Liver (tissue), 9 donors: ENCODE measurements around the gene SPATA32. TPM values are rescaled to one million over a fixed set of nuclear protein-coding genes. Genes with fewer than 3 reads are reported as not detected.

Experiments
- DNase-seq: peaks from one replicate; pipeline ENCODE4 v3.0.0-alpha.2; 2017; ENCODE audit warnings: low spot score
- H3K27ac ChIP-seq, 2 donors: one replicate each; pipeline ENCODE4 v1.7.0; 2013; ENCODE audit warnings: inconsistent platforms in 2 of 2, low read length in 2 of 2, control low read depth in 1 of 2, low read depth in 1 of 2, mild to moderate bottlenecking in 1 of 2
- H3K27me3 ChIP-seq, 4 donors: one replicate each; pipeline versions ENCODE4 v1.6.1 to v1.7.0; 2013; ENCODE audit warnings: low read length in 3 of 4, inconsistent platforms in 1 of 4, mild to moderate bottlenecking in 1 of 4, moderate library complexity in 1 of 4; ENCODE audit not compliant: control insufficient read depth in 4 of 4, insufficient read depth in 4 of 4
- H3K36me3 ChIP-seq, 4 donors: one replicate each; pipeline versions ENCODE4 v1.6.1 to v1.7.0; 2013; ENCODE audit warnings: low read length in 3 of 4, mild to moderate bottlenecking in 3 of 4, low read depth in 1 of 4, moderate library complexity in 1 of 4; ENCODE audit not compliant: control insufficient read depth in 4 of 4, insufficient read depth in 3 of 4
- H3K4me1 ChIP-seq, 4 donors: one replicate each; pipeline versions ENCODE4 v1.6.1 to v1.7.0; 2013; ENCODE audit warnings: low read length in 3 of 4, mild to moderate bottlenecking in 3 of 4, moderate library complexity in 1 of 4; ENCODE audit not compliant: control insufficient read depth in 4 of 4, insufficient read depth in 4 of 4
- H3K4me3 ChIP-seq, 3 donors: one replicate each; pipeline versions ENCODE4 v1.6.1 to v1.7.0; 2013; ENCODE audit warnings: low read length in 3 of 3, control low read depth in 1 of 3, low read depth in 1 of 3, mild to moderate bottlenecking in 1 of 3
- H3K9ac ChIP-seq, 2 donors: one replicate each; pipeline ENCODE4 v1.7.0; 2013; ENCODE audit warnings: low read length in 2 of 2, mild to moderate bottlenecking in 2 of 2, moderate library complexity in 2 of 2, control low read depth in 1 of 2, low read depth in 1 of 2
- H3K9me3 ChIP-seq, 4 donors: one replicate each; pipeline versions ENCODE4 v1.6.1 to v1.7.0; 2013; ENCODE audit warnings: low read length in 3 of 4; ENCODE audit not compliant: control insufficient read depth in 4 of 4
- FOXA1 ChIP-seq: IDR thresholded peaks from 2 replicates; pipeline ENCODE4 v1.6.1; 2016; ENCODE audit warnings: antibody characterized with exemption
- FOXA2 ChIP-seq: IDR thresholded peaks from 2 replicates; pipeline ENCODE4 v1.6.1; 2016; ENCODE audit warnings: antibody characterized with exemption
- NR2F2 ChIP-seq: IDR thresholded peaks from 2 replicates; pipeline ENCODE4 v1.6.1; 2016; ENCODE audit warnings: antibody characterized with exemption
- RAD21 ChIP-seq, 2 donors: IDR thresholded peaks; 2 replicates each; pipeline ENCODE4 v1.6.1; 2016; ENCODE audit warnings: antibody characterized with exemption in 2 of 2, mild to moderate bottlenecking in 2 of 2
- RXRA ChIP-seq, 2 donors: IDR thresholded peaks; 2 replicates each; pipeline ENCODE4 v1.6.1; 2017 to 2018; ENCODE audit warnings: antibody characterized with exemption in 2 of 2, mild to moderate bottlenecking in 1 of 2
- SP1 ChIP-seq: IDR thresholded peaks from 2 replicates; pipeline ENCODE4 v1.6.1; 2018; ENCODE audit warnings: antibody characterized with exemption, mild to moderate bottlenecking
- TAF1 ChIP-seq: conservative IDR thresholded peaks from 2 replicates; pipeline ENCODE4 v1.6.1; 2016; ENCODE audit warnings: antibody characterized with exemption, mild to moderate bottlenecking
- YY1 ChIP-seq: IDR thresholded peaks from 2 replicates; pipeline ENCODE4 v1.6.1; 2016; ENCODE audit warnings: antibody characterized with exemption, mild to moderate bottlenecking
- WGBS: extraction: QIAGEN DNeasy Blood & Tissue Kit; methylation state at CpG from one replicate; pipeline ENCODE4 v1.1.7; 2013; 5-methylcytosine and 5-hydroxymethylcytosine counted together
- polyA plus RNA-seq, 2 donors: library from polyadenylated mRNA; stranded (reverse) in 1 of 2; unstranded in 1 of 2; fragments of 200-250 nt in 1 of 2; fragments of >200 nt in 1 of 2; fragmentation: Nextera tagmentation in 1 of 2; extraction: Ambion mirVana in 1 of 2; gene quantifications; one replicate each; pipeline versions ENCODE4 v1.2.1 to v1.2.3, GENCODE V29; 2013 to 2015
- total RNA-seq, 2 donors: library from RNA; depleted of rRNA; stranded (reverse); fragments of >200 nt; gene quantifications; one replicate each; pipeline ENCODE4 v1.2.3, GENCODE V29; 2014
- TF ChIP-seq, protein P1 (sequence below): fragments of 150-350 bp; IDR thresholded peaks from 2 replicates; pipeline ENCODE4 v1.5.1; 2017; ENCODE audit warnings: improper control_type of control experiment, low read depth, low read length; ENCODE audit not compliant: missing input control
- TF ChIP-seq, protein P2 (sequence below): IDR thresholded peaks from 2 replicates; pipeline ENCODE4 v1.6.1; 2016; ENCODE audit warnings: antibody characterized with exemption
- TF ChIP-seq, protein P3 (sequence below): IDR thresholded peaks from 2 replicates; pipeline ENCODE4 v1.6.1; 2016; ENCODE audit warnings: antibody characterized with exemption, mild to moderate bottlenecking
- TF ChIP-seq, protein P4 (sequence below): IDR thresholded peaks from 2 replicates; pipeline ENCODE4 v1.6.1; 2016; ENCODE audit warnings: antibody characterized with exemption
- donor health status: healthy.
- donor health status: healthy.
- donor health status: healthy.
- donor health status: healthy.
- donor health status: healthy.

Gene SPATA32
- total and polyA plus RNA-seq, 4 donors: not detected

DNA sequence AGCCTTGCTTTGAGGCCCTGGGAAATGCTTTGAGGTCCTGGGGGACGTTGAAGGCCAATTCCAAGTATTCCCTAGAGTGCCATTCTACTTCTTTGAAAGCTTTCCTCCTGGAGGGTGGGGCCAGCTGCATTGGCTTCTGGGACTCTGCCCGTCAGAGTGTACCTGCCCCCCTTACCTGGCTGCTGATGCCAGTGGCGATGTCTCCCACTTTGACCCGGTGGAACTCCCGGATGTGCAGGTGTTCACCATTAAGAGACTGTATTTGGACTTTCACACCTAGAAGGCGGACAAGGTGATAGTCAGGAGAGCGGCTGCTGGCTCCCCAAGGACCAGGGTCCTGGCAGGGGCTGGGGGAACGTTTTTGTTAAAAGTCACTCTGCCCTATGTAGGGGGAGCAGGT is 3.1 kb upstream of the SPATA32 start:
- Histone ChIP-seq H3K27ac (no peak overlapping the region), H3K4me3 (no peak overlapping the region), H3K9me3 (no peaks in the 10 kb centered on the region), H3K9ac (no peak overlapping the region), H3K27me3 (no peaks in the 10 kb centered on the region), H3K36me3 (peaks cover 16 to 56% (median 36%) of the 10 kb centered on the region in 4 donors), H3K4me1 (peaks cover 4 to 24% (median 11%) of the 10 kb centered on the region in 4 donors)
- TF ChIP-seq, protein P1, sequence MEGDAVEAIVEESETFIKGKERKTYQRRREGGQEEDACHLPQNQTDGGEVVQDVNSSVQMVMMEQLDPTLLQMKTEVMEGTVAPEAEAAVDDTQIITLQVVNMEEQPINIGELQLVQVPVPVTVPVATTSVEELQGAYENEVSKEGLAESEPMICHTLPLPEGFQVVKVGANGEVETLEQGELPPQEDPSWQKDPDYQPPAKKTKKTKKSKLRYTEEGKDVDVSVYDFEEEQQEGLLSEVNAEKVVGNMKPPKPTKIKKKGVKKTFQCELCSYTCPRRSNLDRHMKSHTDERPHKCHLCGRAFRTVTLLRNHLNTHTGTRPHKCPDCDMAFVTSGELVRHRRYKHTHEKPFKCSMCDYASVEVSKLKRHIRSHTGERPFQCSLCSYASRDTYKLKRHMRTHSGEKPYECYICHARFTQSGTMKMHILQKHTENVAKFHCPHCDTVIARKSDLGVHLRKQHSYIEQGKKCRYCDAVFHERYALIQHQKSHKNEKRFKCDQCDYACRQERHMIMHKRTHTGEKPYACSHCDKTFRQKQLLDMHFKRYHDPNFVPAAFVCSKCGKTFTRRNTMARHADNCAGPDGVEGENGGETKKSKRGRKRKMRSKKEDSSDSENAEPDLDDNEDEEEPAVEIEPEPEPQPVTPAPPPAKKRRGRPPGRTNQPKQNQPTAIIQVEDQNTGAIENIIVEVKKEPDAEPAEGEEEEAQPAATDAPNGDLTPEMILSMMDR: no peak
- TF ChIP-seq, protein P2, sequence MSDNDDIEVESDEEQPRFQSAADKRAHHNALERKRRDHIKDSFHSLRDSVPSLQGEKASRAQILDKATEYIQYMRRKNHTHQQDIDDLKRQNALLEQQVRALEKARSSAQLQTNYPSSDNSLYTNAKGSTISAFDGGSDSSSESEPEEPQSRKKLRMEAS: no peak
- TF ChIP-seq NR2F2: no peak
- TF ChIP-seq, protein P3, sequence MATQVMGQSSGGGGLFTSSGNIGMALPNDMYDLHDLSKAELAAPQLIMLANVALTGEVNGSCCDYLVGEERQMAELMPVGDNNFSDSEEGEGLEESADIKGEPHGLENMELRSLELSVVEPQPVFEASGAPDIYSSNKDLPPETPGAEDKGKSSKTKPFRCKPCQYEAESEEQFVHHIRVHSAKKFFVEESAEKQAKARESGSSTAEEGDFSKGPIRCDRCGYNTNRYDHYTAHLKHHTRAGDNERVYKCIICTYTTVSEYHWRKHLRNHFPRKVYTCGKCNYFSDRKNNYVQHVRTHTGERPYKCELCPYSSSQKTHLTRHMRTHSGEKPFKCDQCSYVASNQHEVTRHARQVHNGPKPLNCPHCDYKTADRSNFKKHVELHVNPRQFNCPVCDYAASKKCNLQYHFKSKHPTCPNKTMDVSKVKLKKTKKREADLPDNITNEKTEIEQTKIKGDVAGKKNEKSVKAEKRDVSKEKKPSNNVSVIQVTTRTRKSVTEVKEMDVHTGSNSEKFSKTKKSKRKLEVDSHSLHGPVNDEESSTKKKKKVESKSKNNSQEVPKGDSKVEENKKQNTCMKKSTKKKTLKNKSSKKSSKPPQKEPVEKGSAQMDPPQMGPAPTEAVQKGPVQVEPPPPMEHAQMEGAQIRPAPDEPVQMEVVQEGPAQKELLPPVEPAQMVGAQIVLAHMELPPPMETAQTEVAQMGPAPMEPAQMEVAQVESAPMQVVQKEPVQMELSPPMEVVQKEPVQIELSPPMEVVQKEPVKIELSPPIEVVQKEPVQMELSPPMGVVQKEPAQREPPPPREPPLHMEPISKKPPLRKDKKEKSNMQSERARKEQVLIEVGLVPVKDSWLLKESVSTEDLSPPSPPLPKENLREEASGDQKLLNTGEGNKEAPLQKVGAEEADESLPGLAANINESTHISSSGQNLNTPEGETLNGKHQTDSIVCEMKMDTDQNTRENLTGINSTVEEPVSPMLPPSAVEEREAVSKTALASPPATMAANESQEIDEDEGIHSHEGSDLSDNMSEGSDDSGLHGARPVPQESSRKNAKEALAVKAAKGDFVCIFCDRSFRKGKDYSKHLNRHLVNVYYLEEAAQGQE: no peak
- no peak for TF ChIP-seq FOXA1
- TF ChIP-seq SP1: no peak
- no peak for TF ChIP-seq FOXA2
- TF ChIP-seq YY1: no peak
- DNase-seq: no peak
- 89% methylated on average over 8 of the region's 8 CpGs for WGBS

DNA sequence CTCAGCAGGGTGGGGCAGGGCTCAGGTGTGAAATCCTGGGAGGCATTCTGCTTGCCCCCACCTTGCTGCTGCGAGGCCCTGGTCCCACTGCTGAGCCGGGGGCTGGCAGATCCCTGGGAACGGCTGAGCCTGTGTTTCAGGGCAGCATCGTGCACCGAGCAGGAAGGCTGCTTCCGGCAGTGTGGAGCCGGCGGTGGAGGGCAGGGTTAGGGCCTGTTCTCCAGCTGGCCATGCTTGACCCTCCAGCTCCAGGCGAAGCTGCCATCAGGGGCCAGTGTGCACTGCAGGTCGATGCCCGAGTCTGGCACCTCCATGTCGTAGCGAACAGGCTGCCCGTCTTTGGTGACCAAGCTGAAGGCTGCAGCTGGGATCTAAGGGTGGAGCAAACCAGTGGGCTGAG is 2.5 kb upstream of the SPATA32 start:
- Histone ChIP-seq H3K9ac (no peak overlapping the region), H3K27me3 (no peaks in the 10 kb centered on the region), H3K9me3 (no peaks in the 10 kb centered on the region), H3K4me1 (peaks cover 4 to 24% (median 11%) of the 10 kb centered on the region in 4 donors), H3K36me3 (peaks cover 16 to 51% (median 31%) of the 10 kb centered on the region in 4 donors), H3K27ac (no peak overlapping the region), H3K4me3 (no peak overlapping the region)
- no peak for DNase-seq
- TF ChIP-seq RAD21 (IDR thresholded peaks at IDR 0.05): no peak
- TF ChIP-seq YY1: no peak
- TF ChIP-seq, protein P4, sequence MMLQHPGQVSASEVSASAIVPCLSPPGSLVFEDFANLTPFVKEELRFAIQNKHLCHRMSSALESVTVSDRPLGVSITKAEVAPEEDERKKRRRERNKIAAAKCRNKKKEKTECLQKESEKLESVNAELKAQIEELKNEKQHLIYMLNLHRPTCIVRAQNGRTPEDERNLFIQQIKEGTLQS: no peak
- no peak for TF ChIP-seq TAF1
- 93% methylated on average over 14 of the region's 14 CpGs for WGBS

DNA sequence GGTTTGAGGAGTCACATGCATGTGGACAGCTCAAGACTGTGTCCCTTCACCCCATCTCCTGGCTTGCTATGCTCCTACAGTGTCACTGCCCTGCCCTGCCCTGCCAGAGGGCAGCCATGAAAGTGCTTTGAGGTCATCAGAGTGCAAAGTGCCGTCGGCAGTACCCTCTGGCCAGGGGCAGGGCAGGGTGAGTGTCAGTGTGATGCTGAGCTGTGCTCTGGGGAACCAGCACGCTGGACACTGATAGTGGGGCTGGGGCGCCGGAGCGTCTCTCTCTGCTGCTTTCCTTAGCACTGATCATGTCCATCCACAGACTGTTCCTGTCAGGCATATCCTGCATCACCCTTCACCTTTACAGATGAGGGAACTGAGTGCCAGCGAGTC is 1.6 kb upstream of the SPATA32 start:
- WGBS: 69% methylated on average over 7 of the region's 7 CpGs
- no peak overlapping the region for H3K27ac ChIP-seq
- H3K9me3 ChIP-seq: no peaks in the 10 kb centered on the region
- no peak overlapping the region for H3K9ac ChIP-seq
- no peaks in the 10 kb centered on the region for H3K27me3 ChIP-seq
- TF ChIP-seq RXRA (IDR thresholded peaks at IDR 0.05) (peak; percentile 21 to 51), YY1 (no peak), RAD21 (IDR thresholded peaks at IDR 0.05) (no peak)
- H3K4me1 ChIP-seq: peaks cover 4 to 24% (median 11%) of the 10 kb centered on the region in 4 donors
- peaks cover 13 to 42% (median 24%) of the 10 kb centered on the region in 4 donors for H3K36me3 ChIP-seq
- no peak overlapping the region for H3K4me3 ChIP-seq
- DNase-seq: no peak
